K562 (cell line): ENCODE results near the gene SLC40A1. TPM values are rescaled to one million over a fixed set of nuclear protein-coding genes. Genes with fewer than 3 reads are reported as not detected.

Experiments used
- ATAC-seq: fragments of 200-7000 bp; cut with Tn5 transposase; 3 replicates; pipeline ENCODE4 v1.9.1; 2020; ENCODE audit warnings: moderate library complexity
- BruUV-seq: library from RNA; stranded (reverse); fragments of 400-500 nt; replicated peaks from 2 replicates; lab custom pipeline; 2021; lab: Mats Ljungman, UMichigan
- CTCF ChIA-PET: fragments of 300-600 bp; formaldehyde crosslinking; extraction: SDS; loops from one replicate; lab custom pipeline; 2021; ENCODE audit warnings: low intra/inter-chr PET ratio; lab: Yijun Ruan, JAX
- POLR2A ChIA-PET: fragments of 300-600, 350-650 bp; sonication (Branson Sonifier 250); formaldehyde crosslinking; extraction: SDS; loops from one replicate; lab custom pipeline; 2021; ENCODE audit warnings: antibody characterized with exemption, inconsistent platforms; lab: Yijun Ruan, JAX
- DNase-seq, 4 experiments: peaks; one replicate each; pipeline versions ENCODE4 v3.0.0 to v3.0.0-alpha.2; 2011 to 2018; ENCODE audit warnings: low spot score in 3 of 4, mixed read lengths in 3 of 4; ENCODE audit errors: extremely low read depth in 1 of 4
- FAIRE-seq: peaks from 2 replicates; lab custom pipeline; 2011; peaks lifted over from hg19 to GRCh38; lab: Jason Lieb, UNC
- H2AFZ ChIP-seq: 2 replicates; pipeline ENCODE4 v1.6.0; 2011; ENCODE audit warnings: low read depth, low read length, control low read depth, inconsistent platforms
- H3K27ac ChIP-seq: fragments of 200-600 bp; 3 replicates; pipeline ENCODE4 v1.8.0; 2011; ENCODE audit warnings: low read depth, mild to moderate bottlenecking, control low read depth, inconsistent platforms, low read length, moderate library complexity, mixed read lengths; ENCODE audit errors: extremely low read depth
- H3K27me3 ChIP-seq, 2 experiments: fragments of 300-600 bp in 1 of 2; 2 replicates in 1 of 2; 3 replicates in 1 of 2; pipeline versions ENCODE4 v1.6.0 to v1.8.0; 2011; ENCODE audit warnings: inconsistent platforms in 2 of 2, low read length in 2 of 2, mild to moderate bottlenecking in 1 of 2, mixed read lengths in 1 of 2, moderate library complexity in 1 of 2; ENCODE audit not compliant: control insufficient read depth in 2 of 2, insufficient read depth in 2 of 2
- H3K36me3 ChIP-seq: fragments of 300-600 bp; 3 replicates; pipeline ENCODE4 v1.8.0; 2011; ENCODE audit warnings: mild to moderate bottlenecking, low read length, inconsistent platforms; ENCODE audit not compliant: control insufficient read depth, insufficient read depth
- H3K4me1 ChIP-seq, 2 experiments: fragments of 200-600 bp in 1 of 2; replicated peaks in 1 of 2; 2 replicates in 1 of 2; 3 replicates in 1 of 2; pipeline versions ENCODE4 v1.5.1 to v1.8.0; 2011; ENCODE audit warnings: inconsistent platforms in 2 of 2, low read length in 2 of 2, mild to moderate bottlenecking in 1 of 2, mixed read lengths in 1 of 2, moderate library complexity in 1 of 2; ENCODE audit not compliant: control insufficient read depth in 2 of 2, insufficient read depth in 2 of 2
- H3K4me2 ChIP-seq: 2 replicates; pipeline ENCODE4 v1.6.1; 2011; ENCODE audit warnings: low read length, control low read depth, inconsistent platforms, mixed read lengths; ENCODE audit not compliant: insufficient read depth
- H3K4me3 ChIP-seq: fragments of 200-600 bp; sonication (generic), shearing (Covaris generic); 2 replicates; pipeline ENCODE4 v1.5.1; 2016; ENCODE audit warnings: control low read depth, inconsistent platforms
- H3K79me2 ChIP-seq: fragments of 200-600 bp; 3 replicates; pipeline ENCODE4 v1.8.0; 2011; ENCODE audit warnings: low read length, inconsistent platforms; ENCODE audit not compliant: control insufficient read depth, insufficient read depth
- H3K9ac ChIP-seq, 2 experiments: 2 replicates each; pipeline versions ENCODE4 v1.6.0 to v1.6.1; 2011; ENCODE audit warnings: low read depth in 2 of 2, low read length in 2 of 2, control low read depth in 1 of 2, inconsistent platforms in 1 of 2, mild to moderate bottlenecking in 1 of 2, mixed read lengths in 1 of 2; ENCODE audit not compliant: insufficient read depth in 1 of 2
- H3K9me1 ChIP-seq: one replicate; pipeline ENCODE4 v1.6.0; 2011; ENCODE audit warnings: inconsistent platforms, mild to moderate bottlenecking, low read length, moderate library complexity; ENCODE audit not compliant: control insufficient read depth, insufficient read depth
- H3K9me3 ChIP-seq: replicated peaks from 2 replicates; pipeline ENCODE4 v1.5.1; 2011; ENCODE audit warnings: low read depth, low read length, inconsistent platforms; ENCODE audit not compliant: control insufficient read depth, insufficient read depth
- H4K20me1 ChIP-seq: replicated peaks from 2 replicates; pipeline ENCODE4 v1.6.1; 2011; ENCODE audit warnings: low read length, inconsistent platforms, mixed read lengths; ENCODE audit not compliant: control insufficient read depth, insufficient read depth
- BACH1 ChIP-seq: fragments of 200-800 bp; sonication (Bioruptor generic); IDR thresholded peaks from 2 replicates; pipeline ENCODE4 v1.6.1; 2016; ENCODE audit warnings: missing genetic modification characterization, missing compliant biosample characterization
- BRD9 ChIP-seq: fragments of 450-650 bp; IDR thresholded peaks from 2 replicates; pipeline ENCODE4 v1.6.1; 2018; ENCODE audit warnings: low read depth; ENCODE audit not compliant: partially characterized antibody
- CBFB ChIP-seq: sonication (generic); formaldehyde crosslinking; IDR thresholded peaks from 2 replicates; pipeline ENCODE4 v1.4.0; 2020; ENCODE audit warnings: mild to moderate bottlenecking, missing genetic modification reagents
- E2F3 ChIP-seq: fragments of 250-450 bp; sonication (Bioruptor Pico); IDR thresholded peaks from 2 replicates; pipeline ENCODE4 v1.4.0; 2020; ENCODE audit warnings: mild to moderate bottlenecking
- KLF1 ChIP-seq: fragments of 450-650 bp; IDR thresholded peaks from 2 replicates; pipeline ENCODE4 v1.6.1; 2016; ENCODE audit warnings: missing genetic modification characterization, missing compliant biosample characterization
- L3MBTL2 ChIP-seq: fragments of 450-650 bp; IDR thresholded peaks from 2 replicates; pipeline ENCODE4 v1.6.1; 2016; ENCODE audit warnings: mild to moderate bottlenecking, moderate library complexity
- MECOM ChIP-seq: fragments of 250-450 bp; sonication (Bioruptor Pico); IDR thresholded peaks from 2 replicates; pipeline ENCODE4 v1.8.0; 2022; ENCODE audit warnings: inconsistent platforms
- MYC ChIP-seq, 2 experiments: fragments of 250-450 bp in 1 of 2; sonication (Bioruptor Pico) in 1 of 2; IDR thresholded peaks; 2 replicates each; pipeline versions ENCODE4 v1.5.1 to v1.6.1; 2012 to 2021; ENCODE audit warnings: low read depth in 2 of 2, borderline replicate concordance in 1 of 2, improper control_type of control experiment in 1 of 2, low read length in 1 of 2, mild to moderate bottlenecking in 1 of 2, moderate library complexity in 1 of 2
- PCBP2 ChIP-seq: fragments of 200-400 bp; formaldehyde crosslinking; IDR thresholded peaks from 2 replicates; pipeline ENCODE4 v1.6.1; 2018; ENCODE audit warnings: low read length, low read depth, mild to moderate bottlenecking, moderate library complexity; ENCODE audit not compliant: poor library complexity, severe bottlenecking
- RFX7 ChIP-seq: fragments of 250-450 bp; sonication (Bioruptor Pico); IDR thresholded peaks from 2 replicates; pipeline ENCODE4 v1.5.1; 2021; ENCODE audit warnings: mild to moderate bottlenecking
- THRA ChIP-seq: fragments of 450-650 bp; IDR thresholded peaks from 2 replicates; pipeline ENCODE4 v1.6.1; 2017; ENCODE audit warnings: mild to moderate bottlenecking, moderate library complexity
- ZNF197 ChIP-seq: fragments of 200-800 bp; sonication (Bioruptor generic); IDR thresholded peaks from 2 replicates; pipeline ENCODE4 v1.6.1; 2016; ENCODE audit warnings: low read depth, missing genetic modification characterization, missing compliant biosample characterization
- ZNF24 ChIP-seq: fragments of 450-650 bp; IDR thresholded peaks from 2 replicates; pipeline ENCODE4 v1.6.1; 2016
- ZNF277 ChIP-seq: fragments of 250-450 bp; sonication (Bioruptor Pico); IDR thresholded peaks from 2 replicates; pipeline ENCODE4 v1.8.0; 2022; ENCODE audit warnings: inconsistent platforms, mild to moderate bottlenecking, moderate library complexity, borderline replicate concordance
- ZNF324 ChIP-seq: fragments of 250-450 bp; sonication (Bioruptor Pico); IDR thresholded peaks from 2 replicates; pipeline ENCODE4 v1.4.0; 2020; ENCODE audit warnings: mild to moderate bottlenecking
- WGBS: fragments of 100-300 bp; shearing (Covaris generic); methylation state at CpG from one replicate; pipeline ENCODE4 v1.1.6; 2016; ENCODE audit warnings: low coverage, mixed read lengths; ENCODE audit not compliant: insufficient coverage; ENCODE audit errors: missing lambda C conversion rate; 5-methylcytosine and 5-hydroxymethylcytosine counted together
- in situ Hi-C: fragments of 300-500 bp; cut with MboI; formaldehyde crosslinking; loops from 4 replicates; pipeline ENCODE4 v1.15.0; 2018; ENCODE audit warnings: inconsistent platforms, mixed read lengths
- intact Hi-C: fragments of 100-400 bp; cut with micrococcal nuclease; formaldehyde crosslinking; loops from 2 replicates; pipeline ENCODE4 v1.14.2; 2022
- polyA plus RNA-seq, 8 experiments: library from polyadenylated mRNA; depleted of rRNA in 4 of 8; stranded (reverse) in 5 of 8; unstranded in 3 of 8; fragments of >200 nt; fragmentation: Nextera tagmentation in 2 of 8; fragmentation: Illumina TruSeq in 1 of 8; extraction: Ambion mirVana in 2 of 8; extraction: Trizol in 1 of 8; gene quantifications; 2 replicates each; pipeline versions ENCODE4 v1.2.1 to v1.2.3, GENCODE V29; 2011 to 2014; ENCODE audit warnings: inconsistent platforms in 1 of 8, missing spikeins in 1 of 8
- total RNA-seq, 7 experiments: library from RNA; depleted of rRNA in 6 of 7; stranded (reverse); fragments of >200 nt in 6 of 7; fragmentation: Illumina TruSeq in 2 of 7; extraction: Trizol in 2 of 7; gene quantifications; 2 replicates each; pipeline versions ENCODE4 v1.2.1 to v1.2.3, GENCODE V29; 2011 to 2021; ENCODE audit warnings: low replicate concordance in 1 of 7
- TF ChIP-seq, protein P1 (sequence below): sonication (generic); formaldehyde crosslinking; IDR thresholded peaks from 2 replicates; pipeline ENCODE4 v1.8.1; 2022; ENCODE audit warnings: missing genetic modification reagents
- TF ChIP-seq, protein P2 (sequence below): sonication (generic); formaldehyde crosslinking; IDR thresholded peaks from 2 replicates; pipeline ENCODE4 v1.8.0; 2022; ENCODE audit warnings: mild to moderate bottlenecking, low read depth, missing genetic modification reagents
- TF ChIP-seq, protein P3 (sequence below): fragments of 250-450 bp; sonication (Bioruptor Pico); IDR thresholded peaks from 2 replicates; pipeline ENCODE4 v1.4.0; 2020; ENCODE audit warnings: borderline replicate concordance

SLC40A1 gene
- total and polyA plus RNA-seq, 9 of the 15 experiments (the other 6 are each of a cell fraction or from before 2014, with no cell fraction given) = 42.2 to 95.9 (median 54.9) TPM

- WGBS = 45% methylated on average over 4 of the region's 4 CpGs
- no peak for ATAC-seq
- TF ChIP-seq ZNF277 = no peak
- TF ChIP-seq MYC (IDR thresholded peaks at IDR 0.05; ENCODE audit: low read depth, low read length) = no peak
- no peak for TF ChIP-seq MYC (CRISPR knock-in tag; IDR thresholded peaks at IDR 0.05; ENCODE audit: borderline replicate concordance, low read depth)
- no peak for TF ChIP-seq THRA
- TF ChIP-seq ZNF24 = no peak
- TF ChIP-seq, protein P1, sequence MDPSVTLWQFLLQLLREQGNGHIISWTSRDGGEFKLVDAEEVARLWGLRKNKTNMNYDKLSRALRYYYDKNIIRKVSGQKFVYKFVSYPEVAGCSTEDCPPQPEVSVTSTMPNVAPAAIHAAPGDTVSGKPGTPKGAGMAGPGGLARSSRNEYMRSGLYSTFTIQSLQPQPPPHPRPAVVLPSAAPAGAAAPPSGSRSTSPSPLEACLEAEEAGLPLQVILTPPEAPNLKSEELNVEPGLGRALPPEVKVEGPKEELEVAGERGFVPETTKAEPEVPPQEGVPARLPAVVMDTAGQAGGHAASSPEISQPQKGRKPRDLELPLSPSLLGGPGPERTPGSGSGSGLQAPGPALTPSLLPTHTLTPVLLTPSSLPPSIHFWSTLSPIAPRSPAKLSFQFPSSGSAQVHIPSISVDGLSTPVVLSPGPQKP (CRISPR knock-in tag) = no peak
- TF ChIP-seq E2F3 (CRISPR knock-in tag) = no peak
- no peak for TF ChIP-seq BACH1 (tag)
- no peak for TF ChIP-seq PCBP2
- TF ChIP-seq BRD9 = no peak
- no peak for TF ChIP-seq KLF1 (tag)
- TF ChIP-seq MECOM (CRISPR knock-in tag) = no peak
- no peak for TF ChIP-seq CBFB (CRISPR knock-in tag)
- TF ChIP-seq ZNF324 (CRISPR knock-in tag) = no peak
- no peak for TF ChIP-seq ZNF197
- TF ChIP-seq, protein P2, sequence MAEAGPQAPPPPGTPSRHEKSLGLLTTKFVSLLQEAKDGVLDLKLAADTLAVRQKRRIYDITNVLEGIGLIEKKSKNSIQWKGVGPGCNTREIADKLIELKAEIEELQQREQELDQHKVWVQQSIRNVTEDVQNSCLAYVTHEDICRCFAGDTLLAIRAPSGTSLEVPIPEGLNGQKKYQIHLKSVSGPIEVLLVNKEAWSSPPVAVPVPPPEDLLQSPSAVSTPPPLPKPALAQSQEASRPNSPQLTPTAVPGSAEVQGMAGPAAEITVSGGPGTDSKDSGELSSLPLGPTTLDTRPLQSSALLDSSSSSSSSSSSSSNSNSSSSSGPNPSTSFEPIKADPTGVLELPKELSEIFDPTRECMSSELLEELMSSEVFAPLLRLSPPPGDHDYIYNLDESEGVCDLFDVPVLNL (CRISPR knock-in tag) = no peak
- no peak for TF ChIP-seq RFX7
- no peak for TF ChIP-seq L3MBTL2
- TF ChIP-seq, protein P3, sequence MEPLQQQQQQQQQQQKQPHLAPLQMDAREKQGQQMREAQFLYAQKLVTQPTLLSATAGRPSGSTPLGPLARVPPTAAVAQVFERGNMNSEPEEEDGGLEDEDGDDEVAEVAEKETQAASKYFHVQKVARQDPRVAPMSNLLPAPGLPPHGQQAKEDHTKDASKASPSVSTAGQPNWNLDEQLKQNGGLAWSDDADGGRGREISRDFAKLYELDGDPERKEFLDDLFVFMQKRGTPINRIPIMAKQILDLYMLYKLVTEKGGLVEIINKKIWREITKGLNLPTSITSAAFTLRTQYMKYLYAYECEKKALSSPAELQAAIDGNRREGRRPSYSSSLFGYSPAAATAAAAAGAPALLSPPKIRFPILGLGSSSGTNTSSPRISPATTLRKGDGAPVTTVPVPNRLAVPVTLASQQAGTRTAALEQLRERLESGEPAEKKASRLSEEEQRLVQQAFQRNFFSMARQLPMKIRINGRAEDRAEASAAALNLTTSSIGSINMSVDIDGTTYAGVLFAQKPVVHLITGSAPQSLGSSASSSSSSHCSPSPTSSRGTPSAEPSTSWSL (CRISPR knock-in tag) = no peak
Measured at GRCh38 chr2:189524746-189525145, 55.8 kb downstream of the SLC40A1 start.

More at GRCh38 chr2:189524746-189525145, 55.8 kb downstream of the SLC40A1 start:
- Histone ChIP-seq H4K20me1 (no peaks in the 10 kb centered on the region), H3K79me2 (no peaks in the 10 kb centered on the region), H3K9ac (no peak overlapping the region), H2AFZ (no peak overlapping the region), H3K4me3 (no peak overlapping the region), H3K9me1 (no peaks in the 10 kb centered on the region), H3K27ac (no peak overlapping the region), H3K4me1 (peaks cover 0 to 23% of the 10 kb centered on the region in 2 experiments; a peak in 3 of 5 replicates), H3K4me2 (no peak overlapping the region), H3K27me3 (no peaks in the 10 kb centered on the region), H3K9me3 (no peaks in the 10 kb centered on the region), H3K36me3 (no peaks in the 10 kb centered on the region)
- intact Hi-C loops = no loop called here
- in situ Hi-C loops = no loop called here
- POLR2A ChIA-PET = no interaction called here
- FAIRE-seq (no peak), DNase-seq (no peak)
- no TSS peak for BruUV-seq
- CTCF ChIA-PET = no interaction called here
